Lower leg skin (tissue), 3 donors: ENCODE results near the gene FSTL1.

Experiments used
- CTCF ChIP-seq, 3 donors: fragments of 450-650 bp; IDR thresholded peaks; one replicate each; pipeline ENCODE4 v1.5.1; 2016; ENCODE audit warnings: antibody characterized with exemption in 3 of 3, mild to moderate bottlenecking in 3 of 3, moderate library complexity in 2 of 3
- POLR2A ChIP-seq, 2 donors: fragments of 450-650 bp; IDR thresholded peaks; one replicate each; pipeline ENCODE4 v1.6.1; 2016 to 2017; ENCODE audit warnings: antibody characterized with exemption in 2 of 2, mild to moderate bottlenecking in 1 of 2, moderate library complexity in 1 of 2

- no peak for TF ChIP-seq POLR2A (IDR thresholded peaks at IDR 0.05)
- TF ChIP-seq CTCF (IDR thresholded peaks at IDR 0.05), result no peak
Observed at GRCh38 chr3:120416868-120417267, 33.9 kb downstream of the FSTL1 start.
